Panc1 (cell line): Measurements from ENCODE around the gene PDXK.

Source experiments
- POLR2AphosphoS5 ChIP-seq: IDR thresholded peaks from 2 replicates; pipeline ENCODE4 v1.6.1; 2012; ENCODE audit warnings: mild to moderate bottlenecking, low read depth, low read length, moderate library complexity
- SIN3A ChIP-seq: IDR thresholded peaks from 2 replicates; pipeline ENCODE4 v1.6.1; 2012; ENCODE audit warnings: low read depth, mild to moderate bottlenecking, low read length, moderate library complexity, borderline replicate concordance; ENCODE audit not compliant: insufficient read depth
- TCF7L2 ChIP-seq: IDR thresholded peaks from 2 replicates; pipeline ENCODE4 v1.6.1; 2011; ENCODE audit warnings: mild to moderate bottlenecking, low read depth, low read length, inconsistent platforms
- TF ChIP-seq, protein P1 (sequence below): fragments of 450-650 bp; IDR thresholded peaks from 2 replicates; pipeline ENCODE4 v1.5.1; 2017; ENCODE audit warnings: mild to moderate bottlenecking
- TF ChIP-seq, protein P2 (sequence below), 2 experiments: IDR thresholded peaks; 2 replicates each; pipeline ENCODE4 v1.6.1; 2011 to 2012; ENCODE audit warnings: low read depth in 2 of 2, control low read depth in 1 of 2, low read length in 1 of 2, mild to moderate bottlenecking in 1 of 2, moderate library complexity in 1 of 2; ENCODE audit not compliant: insufficient read depth in 1 of 2

DNA sequence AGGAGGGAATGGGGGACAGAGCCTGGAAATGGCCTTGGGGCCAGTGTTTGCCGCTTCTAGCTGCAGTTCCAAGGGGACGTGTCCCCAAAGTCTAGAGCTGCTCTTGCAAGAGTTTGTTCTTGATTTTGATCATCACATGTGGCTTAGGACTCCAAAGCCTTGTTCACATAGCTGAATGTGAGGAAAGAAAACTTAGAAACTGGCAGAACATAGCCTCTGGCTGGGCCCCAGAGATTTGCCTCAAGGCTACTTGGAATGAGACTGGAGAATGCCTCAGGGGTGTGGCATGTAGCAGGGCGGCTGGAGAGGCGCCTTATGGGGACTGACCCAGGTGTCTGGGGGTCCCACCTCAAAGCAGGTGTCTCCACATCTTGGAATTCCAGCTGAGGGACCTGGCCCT is 2.3 kb downstream of the PDXK start:
- TF ChIP-seq, protein P1, sequence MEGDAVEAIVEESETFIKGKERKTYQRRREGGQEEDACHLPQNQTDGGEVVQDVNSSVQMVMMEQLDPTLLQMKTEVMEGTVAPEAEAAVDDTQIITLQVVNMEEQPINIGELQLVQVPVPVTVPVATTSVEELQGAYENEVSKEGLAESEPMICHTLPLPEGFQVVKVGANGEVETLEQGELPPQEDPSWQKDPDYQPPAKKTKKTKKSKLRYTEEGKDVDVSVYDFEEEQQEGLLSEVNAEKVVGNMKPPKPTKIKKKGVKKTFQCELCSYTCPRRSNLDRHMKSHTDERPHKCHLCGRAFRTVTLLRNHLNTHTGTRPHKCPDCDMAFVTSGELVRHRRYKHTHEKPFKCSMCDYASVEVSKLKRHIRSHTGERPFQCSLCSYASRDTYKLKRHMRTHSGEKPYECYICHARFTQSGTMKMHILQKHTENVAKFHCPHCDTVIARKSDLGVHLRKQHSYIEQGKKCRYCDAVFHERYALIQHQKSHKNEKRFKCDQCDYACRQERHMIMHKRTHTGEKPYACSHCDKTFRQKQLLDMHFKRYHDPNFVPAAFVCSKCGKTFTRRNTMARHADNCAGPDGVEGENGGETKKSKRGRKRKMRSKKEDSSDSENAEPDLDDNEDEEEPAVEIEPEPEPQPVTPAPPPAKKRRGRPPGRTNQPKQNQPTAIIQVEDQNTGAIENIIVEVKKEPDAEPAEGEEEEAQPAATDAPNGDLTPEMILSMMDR: no peak
- no peak for TF ChIP-seq TCF7L2
- TF ChIP-seq POLR2AphosphoS5: no peak
- no peak for TF ChIP-seq SIN3A
- TF ChIP-seq, protein P2, sequence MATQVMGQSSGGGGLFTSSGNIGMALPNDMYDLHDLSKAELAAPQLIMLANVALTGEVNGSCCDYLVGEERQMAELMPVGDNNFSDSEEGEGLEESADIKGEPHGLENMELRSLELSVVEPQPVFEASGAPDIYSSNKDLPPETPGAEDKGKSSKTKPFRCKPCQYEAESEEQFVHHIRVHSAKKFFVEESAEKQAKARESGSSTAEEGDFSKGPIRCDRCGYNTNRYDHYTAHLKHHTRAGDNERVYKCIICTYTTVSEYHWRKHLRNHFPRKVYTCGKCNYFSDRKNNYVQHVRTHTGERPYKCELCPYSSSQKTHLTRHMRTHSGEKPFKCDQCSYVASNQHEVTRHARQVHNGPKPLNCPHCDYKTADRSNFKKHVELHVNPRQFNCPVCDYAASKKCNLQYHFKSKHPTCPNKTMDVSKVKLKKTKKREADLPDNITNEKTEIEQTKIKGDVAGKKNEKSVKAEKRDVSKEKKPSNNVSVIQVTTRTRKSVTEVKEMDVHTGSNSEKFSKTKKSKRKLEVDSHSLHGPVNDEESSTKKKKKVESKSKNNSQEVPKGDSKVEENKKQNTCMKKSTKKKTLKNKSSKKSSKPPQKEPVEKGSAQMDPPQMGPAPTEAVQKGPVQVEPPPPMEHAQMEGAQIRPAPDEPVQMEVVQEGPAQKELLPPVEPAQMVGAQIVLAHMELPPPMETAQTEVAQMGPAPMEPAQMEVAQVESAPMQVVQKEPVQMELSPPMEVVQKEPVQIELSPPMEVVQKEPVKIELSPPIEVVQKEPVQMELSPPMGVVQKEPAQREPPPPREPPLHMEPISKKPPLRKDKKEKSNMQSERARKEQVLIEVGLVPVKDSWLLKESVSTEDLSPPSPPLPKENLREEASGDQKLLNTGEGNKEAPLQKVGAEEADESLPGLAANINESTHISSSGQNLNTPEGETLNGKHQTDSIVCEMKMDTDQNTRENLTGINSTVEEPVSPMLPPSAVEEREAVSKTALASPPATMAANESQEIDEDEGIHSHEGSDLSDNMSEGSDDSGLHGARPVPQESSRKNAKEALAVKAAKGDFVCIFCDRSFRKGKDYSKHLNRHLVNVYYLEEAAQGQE (IDR thresholded peaks at IDR 0.05; ENCODE audit: insufficient read depth in 1 of 2, low read depth in 2 of 2, low read length in 1 of 2): no peak
